PC-3 (cell line): ENCODE data around the gene ANKRD22. TPM values are rescaled to one million over a fixed set of nuclear protein-coding genes. Genes with fewer than 3 reads are reported as not detected.

Source experiments
- ATAC-seq: fragments of 200-7000 bp; cut with Tn5 transposase; 2 replicates; pipeline ENCODE4 v1.9.1; 2020; ENCODE audit warnings: mild to moderate bottlenecking, moderate library complexity
- BruUV-seq: library from RNA; stranded (reverse); fragments of 400-500 nt; replicated peaks from 2 replicates; lab custom pipeline; 2021; lab: Mats Ljungman, UMichigan
- CTCF ChIA-PET: fragments of 300-600 bp; sonication (Branson Sonifier 250); formaldehyde crosslinking; loops from one replicate; lab custom pipeline; 2022; ENCODE audit warnings: antibody characterized with exemption; lab: Charles Lee
- POLR2A ChIA-PET: fragments of 300-600 bp; sonication (Branson Sonifier 250); formaldehyde crosslinking; loops from one replicate; lab custom pipeline; 2022; ENCODE audit warnings: antibody characterized with exemption; ENCODE audit not compliant: unreplicated experiment; lab: Charles Lee
- DNase-seq: peaks from one replicate; pipeline ENCODE4 v3.0.0-alpha.2; 2015
- H2AFZ ChIP-seq: fragments of 300-600 bp; sonication (generic); 2 replicates; pipeline ENCODE4 v1.6.0; 2016; ENCODE audit warnings: antibody characterized with exemption, low read length
- H3F3A ChIP-seq: fragments of 300-600 bp; sonication (generic); one replicate; pipeline ENCODE4 v1.6.0; 2017; ENCODE audit warnings: antibody characterized with exemption, low read length, control low read depth, mild to moderate bottlenecking; ENCODE audit not compliant: unreplicated experiment
- H3K27ac ChIP-seq: fragments of 300-600 bp; sonication (generic); 2 replicates; pipeline ENCODE4 v1.5.1; 2016; ENCODE audit warnings: mild to moderate bottlenecking, low read length
- H3K27me3 ChIP-seq: fragments of 300-600 bp; sonication (generic); 2 replicates; pipeline ENCODE4 v1.6.1; 2016; ENCODE audit warnings: low read length, mixed read lengths
- H3K36me3 ChIP-seq: fragments of 300-600 bp; sonication (generic); 2 replicates; pipeline ENCODE4 v1.6.1; 2016; ENCODE audit warnings: low read depth, mixed run types, low read length, mixed read lengths
- H3K4me1 ChIP-seq: fragments of 300-600 bp; sonication (generic); 2 replicates; pipeline ENCODE4 v1.5.1; 2016; ENCODE audit warnings: low read length; ENCODE audit not compliant: insufficient read depth
- H3K4me2 ChIP-seq: fragments of 300-600 bp; sonication (generic); 2 replicates; pipeline ENCODE4 v1.6.0; 2016; ENCODE audit warnings: low read length
- H3K4me3 ChIP-seq: fragments of 300-600 bp; sonication (generic); 2 replicates; pipeline ENCODE4 v1.5.1; 2016; ENCODE audit warnings: mild to moderate bottlenecking, low read length, mixed read lengths
- H3K79me2 ChIP-seq: fragments of 300-600 bp; sonication (generic); 2 replicates; pipeline ENCODE4 v1.6.1; 2017; ENCODE audit warnings: low read length, mixed read lengths
- H3K9ac ChIP-seq: fragments of 300-600 bp; sonication (generic); 2 replicates; pipeline ENCODE4 v1.6.0; 2016; ENCODE audit warnings: mild to moderate bottlenecking, low read length
- H3K9me2 ChIP-seq: fragments of 300-600 bp; sonication (generic); replicated peaks from 2 replicates; pipeline ENCODE4 v1.6.1; 2016; ENCODE audit warnings: mixed run types, low read length, mixed read lengths
- H3K9me3 ChIP-seq: fragments of 300-600 bp; sonication (generic); 2 replicates; pipeline ENCODE4 v1.6.1; 2016; ENCODE audit warnings: low read length, mixed read lengths
- H4K20me1 ChIP-seq: fragments of 300-600 bp; sonication (generic); 2 replicates; pipeline ENCODE4 v1.6.1; 2016; ENCODE audit warnings: low read length, mixed read lengths
- CTCF ChIP-seq: fragments of 300-600 bp; sonication (generic); conservative IDR thresholded peaks from 2 replicates; pipeline ENCODE4 v1.5.1; 2017; ENCODE audit warnings: antibody characterized with exemption, low read depth, mild to moderate bottlenecking, low read length
- EZH2 ChIP-seq: fragments of 300-600 bp; sonication (generic); IDR thresholded peaks from one replicate; pipeline ENCODE4 v1.6.1; 2017; ENCODE audit warnings: antibody characterized with exemption, mild to moderate bottlenecking, low read length; ENCODE audit not compliant: unreplicated experiment
- EZH2phosphoT487 ChIP-seq: fragments of 300-600 bp; sonication (generic); IDR thresholded peaks from 2 replicates; pipeline ENCODE4 v1.6.1; 2018; ENCODE audit warnings: mild to moderate bottlenecking, antibody characterized with exemption, low read length, borderline replicate concordance
- intact Hi-C: fragments of 100-400 bp; cut with micrococcal nuclease; formaldehyde crosslinking; loops from 2 replicates; pipeline ENCODE4 v1.9.0; 2023
- total RNA-seq: library from RNA; depleted of rRNA; stranded (reverse); fragments of >200 nt; gene quantifications from 2 replicates; pipeline ENCODE4 v1.2.3, GENCODE V29; 2014

ANKRD22 gene
- total RNA-seq, 1 experiment from 2014 or later: 5.0 TPM

DNA sequence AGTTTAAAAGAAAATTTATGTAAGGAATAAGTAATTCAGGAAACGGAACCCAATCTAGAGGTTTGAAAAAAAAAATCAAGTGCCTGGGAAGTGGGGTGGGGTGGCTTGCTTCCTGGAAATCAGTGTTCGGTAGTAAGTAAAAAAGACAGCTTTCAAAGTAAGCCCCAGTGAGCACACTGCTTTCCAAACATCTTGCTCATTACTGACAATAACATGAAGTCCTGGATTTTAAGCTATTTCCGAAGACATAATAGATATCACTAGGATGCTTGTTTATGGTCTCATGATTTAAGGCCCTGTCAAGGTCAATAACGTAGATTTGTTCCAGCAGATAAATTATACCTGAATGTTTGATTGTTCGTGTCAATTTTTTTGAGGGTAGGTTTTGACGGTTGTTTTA, 29.7 kb upstream of the ANKRD22 start:
- Histone ChIP-seq H3K9me2 (no peaks in the 10 kb centered on the region), H3K9ac (peak overlapping the region; percentile 62), H4K20me1 (no peaks in the 10 kb centered on the region), H3K27ac (peak overlapping the region; percentile 71; the same call in 1 of the 2 replicates), H3K36me3 (no peaks in the 10 kb centered on the region), H3K4me1 (peaks cover 37% of the 10 kb centered on the region), H3K27me3 (no peaks in the 10 kb centered on the region), H3K79me2 (peaks cover 52% of the 10 kb centered on the region), H3K4me3 (peak overlapping the region; percentile 87), H3F3A (peaks cover 3% of the 10 kb centered on the region), H3K4me2 (peak overlapping the region; percentile 95), H2AFZ (peak overlapping the region; percentile 67), H3K9me3 (no peaks in the 10 kb centered on the region)
- POLR2A ChIA-PET: interaction anchor here (0.7 kb wide), 1 partner anchor 109 kb away, joined by 6 read pairs; no protein-coding TSS in a partner anchor
- DNase-seq: no peak
- CTCF ChIA-PET: no interaction called here
- no peak for ATAC-seq
- no TSS peak for BruUV-seq
- TF ChIP-seq CTCF (no peak), EZH2phosphoT487 (no peak), EZH2 (no peak)
- intact Hi-C loops: loop anchor here (5.0 kb wide), 2 partner anchors 44 to 111 kb away; partner anchors contain the start of gene FAS

- ATAC-seq (peak; percentile 75), DNase-seq (peak; percentile 79)
- Histone ChIP-seq H3K27me3 (no peaks in the 10 kb centered on the region), H3K27ac (peak overlapping the region; percentile 57), H3K9me2 (no peaks in the 10 kb centered on the region), H3K4me1 (peaks cover 37% of the 10 kb centered on the region), H3K9me3 (no peaks in the 10 kb centered on the region), H2AFZ (peak overlapping the region; percentile 67), H3F3A (peaks cover 3% of the 10 kb centered on the region), H3K4me2 (peak overlapping the region; percentile 95), H4K20me1 (no peaks in the 10 kb centered on the region), H3K9ac (peak overlapping the region; percentile 62), H3K79me2 (peaks cover 43% of the 10 kb centered on the region), H3K4me3 (peak overlapping the region; percentile 87), H3K36me3 (no peaks in the 10 kb centered on the region)
- BruUV-seq: no TSS peak
- intact Hi-C loops: loop anchor here (5.0 kb wide), 2 partner anchors 43 to 112 kb away; partner anchors contain the start of gene FAS
- ChIA-PET CTCF (interaction anchor here (0.9 to 1.0 kb wide), 2 partner anchors 10 to 44 kb away, joined by 3 to 4 read pairs; no protein-coding TSS in a partner anchor), POLR2A (interaction anchor here (0.5 kb wide), 1 partner anchor 21 kb away, joined by 3 read pairs; no protein-coding TSS in a partner anchor)
- TF ChIP-seq EZH2phosphoT487 (peak; percentile 96), EZH2 (no peak)
Measured at GRCh38 chr10:88880282-88881076, 28.8 kb upstream of the ANKRD22 start.

DNA sequence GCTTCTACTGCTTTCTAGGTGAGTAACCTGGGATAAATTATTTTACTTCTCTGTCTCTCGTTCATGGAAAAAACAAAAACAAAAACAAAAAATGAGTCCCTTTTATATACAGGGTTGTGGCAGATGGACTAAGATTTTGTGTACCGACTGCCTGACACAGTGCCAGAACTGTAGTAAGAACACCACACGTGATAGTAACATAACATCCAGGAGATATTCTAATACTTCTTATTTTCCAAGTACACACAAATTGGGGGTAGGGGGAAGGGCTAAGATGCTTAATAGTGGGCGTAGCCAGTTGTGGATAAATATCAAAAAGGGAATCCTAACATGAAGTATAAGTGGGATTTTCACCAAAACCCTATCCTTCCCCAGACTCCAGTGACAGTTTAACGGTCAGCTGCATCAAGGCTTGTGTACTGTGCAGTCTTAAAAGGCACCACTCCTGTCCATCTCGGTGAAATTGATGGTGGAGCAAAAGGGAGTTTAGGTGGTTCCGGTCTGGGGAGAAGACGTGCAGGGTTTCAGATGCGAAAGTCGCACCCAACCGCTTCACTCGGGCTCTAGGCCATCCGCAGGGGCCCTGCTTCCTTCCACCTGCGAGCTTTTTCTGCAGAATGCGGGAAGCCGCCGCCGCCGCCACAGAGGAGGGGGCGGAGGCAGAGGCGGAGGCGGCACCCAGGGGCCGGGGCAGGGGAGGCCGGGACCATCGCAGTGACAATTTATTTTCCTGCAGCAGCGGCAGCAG, 28.1 kb upstream of the ANKRD22 start, which contains the start of gene STAMBPL1:
TSS of gene STAMBPL1 (plus strand) at position 712 of the 748 bp plus-strand sequence. CDS start 21,464 bp downstream, outside the sequence.
- intact Hi-C loops: loop anchor here (5.0 kb wide), 2 partner anchors 42 to 113 kb away; partner anchors contain the start of gene FAS
- H3K9me3 ChIP-seq: no peaks in the 10 kb centered on the region
- H3K27me3 ChIP-seq: no peaks in the 10 kb centered on the region
- peak within 1 kb of the TSS; percentile 67 for H2AFZ ChIP-seq
- peak within 1 kb of the TSS; percentile 62 for H3K9ac ChIP-seq
- POLR2A ChIA-PET: interaction anchor here (0.5 kb wide), 1 partner anchor 22 kb away, joined by 3 read pairs; no protein-coding TSS in a partner anchor
- no peaks in the 10 kb centered on the region for H3K36me3 ChIP-seq
- H4K20me1 ChIP-seq: no peaks in the 10 kb centered on the region
- H3K79me2 ChIP-seq: peaks cover 35% of the 10 kb centered on the region
- TF ChIP-seq EZH2phosphoT487 (no peak), EZH2 (no peak), CTCF (no peak)
- peaks cover 3% of the 10 kb centered on the region for H3F3A ChIP-seq
- peak within 1 kb of the TSS; percentile 57 for H3K27ac ChIP-seq
- peak within 1 kb of the TSS; percentile 95 for H3K4me2 ChIP-seq
- peak within 1 kb of the TSS; percentile 87 for H3K4me3 ChIP-seq
- peak; percentile 27 for DNase-seq
- H3K9me2 ChIP-seq: no peaks in the 10 kb centered on the region
- peaks cover 37% of the 10 kb centered on the region for H3K4me1 ChIP-seq
- CTCF ChIA-PET: interaction anchor here (0.9 to 1.0 kb wide), 2 partner anchors 9 to 44 kb away, joined by 3 to 4 read pairs; no protein-coding TSS in a partner anchor
- TSS peak; percentile 24 for BruUV-seq
- ATAC-seq: peak; percentile 50
